WERI-Rb-1 (cell line): ENCODE results near the gene PXMP2.

ENCODE experiments used
- DNase-seq: peaks from one replicate; pipeline ENCODE4 v3.0.0-alpha.2; 2020
- H3K27ac ChIP-seq: fragments of 250-450 bp; sonication (Bioruptor Pico); 2 replicates; pipeline ENCODE4 v1.5.1; 2020; ENCODE audit warnings: mild to moderate bottlenecking, moderate library complexity
- H3K27me3 ChIP-seq: fragments of 250-450 bp; sonication (Bioruptor Pico); 2 replicates; pipeline ENCODE4 v1.5.1; 2021; ENCODE audit warnings: mild to moderate bottlenecking, low read depth, moderate library complexity; ENCODE audit not compliant: insufficient read depth, severe bottlenecking
- H3K36me3 ChIP-seq: fragments of 250-450 bp; sonication (Bioruptor Pico); 2 replicates; pipeline ENCODE4 v1.5.1; 2020; ENCODE audit warnings: mild to moderate bottlenecking, moderate library complexity
- H3K4me3 ChIP-seq: 2 replicates; pipeline ENCODE4 v1.5.1; 2011; ENCODE audit warnings: low read depth, mild to moderate bottlenecking, control low read depth, low read length
- H3K9me3 ChIP-seq: fragments of 250-450 bp; sonication (Bioruptor Pico); 2 replicates; pipeline ENCODE4 v1.5.1; 2021; ENCODE audit warnings: mild to moderate bottlenecking, moderate library complexity; ENCODE audit not compliant: severe bottlenecking
- TF ChIP-seq, protein P1 (sequence below): IDR thresholded peaks from 2 replicates; pipeline ENCODE4 v1.5.1; 2011; ENCODE audit warnings: low read depth, mild to moderate bottlenecking, control low read depth, inconsistent platforms, low read length

Gene PXMP2

DNA sequence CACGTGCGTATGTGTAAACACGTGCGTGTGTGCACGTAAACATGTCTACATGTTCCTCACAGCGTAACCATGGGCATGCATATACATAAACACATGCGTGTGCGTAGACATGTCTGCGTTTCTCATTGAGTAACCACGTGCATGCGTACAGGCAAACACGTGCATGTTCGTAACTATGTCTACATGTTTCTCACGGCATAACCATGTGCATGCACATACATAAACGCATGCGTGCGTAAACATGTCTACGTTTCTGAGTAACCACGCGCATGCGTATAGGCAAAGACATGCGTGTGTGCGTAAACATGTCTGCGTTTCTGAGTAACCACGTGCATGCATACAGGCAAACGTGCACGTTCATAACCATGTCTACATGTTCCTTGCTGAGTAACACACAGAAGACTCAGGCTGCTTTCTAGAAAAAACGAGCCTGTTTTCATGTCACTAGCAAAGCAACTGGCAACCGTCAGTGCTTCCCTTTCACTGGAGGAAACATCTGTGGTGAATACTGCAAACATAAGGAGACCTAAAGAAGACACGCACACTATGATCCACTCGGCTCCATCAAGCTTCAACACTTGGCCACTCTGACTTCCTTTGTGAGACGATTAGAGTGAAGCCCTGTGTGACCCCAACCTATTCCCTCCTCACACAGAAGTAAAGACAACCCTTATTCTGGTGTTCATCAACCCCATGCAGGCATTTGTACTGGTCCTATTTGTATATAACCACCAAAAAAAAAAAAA lies 29.1 kb upstream of the PXMP2 start:
- no peak for DNase-seq
- TF ChIP-seq, protein P1, sequence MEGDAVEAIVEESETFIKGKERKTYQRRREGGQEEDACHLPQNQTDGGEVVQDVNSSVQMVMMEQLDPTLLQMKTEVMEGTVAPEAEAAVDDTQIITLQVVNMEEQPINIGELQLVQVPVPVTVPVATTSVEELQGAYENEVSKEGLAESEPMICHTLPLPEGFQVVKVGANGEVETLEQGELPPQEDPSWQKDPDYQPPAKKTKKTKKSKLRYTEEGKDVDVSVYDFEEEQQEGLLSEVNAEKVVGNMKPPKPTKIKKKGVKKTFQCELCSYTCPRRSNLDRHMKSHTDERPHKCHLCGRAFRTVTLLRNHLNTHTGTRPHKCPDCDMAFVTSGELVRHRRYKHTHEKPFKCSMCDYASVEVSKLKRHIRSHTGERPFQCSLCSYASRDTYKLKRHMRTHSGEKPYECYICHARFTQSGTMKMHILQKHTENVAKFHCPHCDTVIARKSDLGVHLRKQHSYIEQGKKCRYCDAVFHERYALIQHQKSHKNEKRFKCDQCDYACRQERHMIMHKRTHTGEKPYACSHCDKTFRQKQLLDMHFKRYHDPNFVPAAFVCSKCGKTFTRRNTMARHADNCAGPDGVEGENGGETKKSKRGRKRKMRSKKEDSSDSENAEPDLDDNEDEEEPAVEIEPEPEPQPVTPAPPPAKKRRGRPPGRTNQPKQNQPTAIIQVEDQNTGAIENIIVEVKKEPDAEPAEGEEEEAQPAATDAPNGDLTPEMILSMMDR = no peak
- Histone ChIP-seq H3K36me3 (peaks cover 98% of the 10 kb centered on the region), H3K4me3 (no peak overlapping the region), H3K27me3 (no peaks in the 10 kb centered on the region), H3K27ac (no peak overlapping the region), H3K9me3 (no peaks in the 10 kb centered on the region)

DNA sequence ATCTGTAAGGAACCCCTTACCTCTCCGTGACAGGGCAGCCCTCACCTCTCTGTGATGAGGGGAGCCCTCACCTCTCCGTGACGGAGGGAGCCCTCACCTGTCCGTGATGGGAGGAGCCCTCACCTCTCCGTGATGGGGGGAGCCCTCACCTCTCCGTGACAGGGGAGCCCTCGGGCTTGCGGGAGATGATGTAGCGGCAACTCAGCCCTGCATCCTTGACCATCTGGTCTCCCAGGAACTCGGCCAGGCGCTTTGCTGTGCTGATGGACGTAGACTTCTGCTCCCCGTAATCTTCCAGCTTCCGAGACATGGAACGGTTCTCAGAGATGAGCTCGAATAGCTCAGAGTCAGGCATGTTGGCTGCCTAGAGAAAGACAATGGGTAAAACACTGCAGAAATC lies 28.2 kb upstream of the PXMP2 start:
- TF ChIP-seq, protein P1 = no peak
- H3K27ac ChIP-seq = no peak overlapping the region
- no peaks in the 10 kb centered on the region for H3K9me3 ChIP-seq
- H3K27me3 ChIP-seq = no peaks in the 10 kb centered on the region
- no peak for DNase-seq
- no peak overlapping the region for H3K4me3 ChIP-seq
- H3K36me3 ChIP-seq = peaks cover 98% of the 10 kb centered on the region

DNA sequence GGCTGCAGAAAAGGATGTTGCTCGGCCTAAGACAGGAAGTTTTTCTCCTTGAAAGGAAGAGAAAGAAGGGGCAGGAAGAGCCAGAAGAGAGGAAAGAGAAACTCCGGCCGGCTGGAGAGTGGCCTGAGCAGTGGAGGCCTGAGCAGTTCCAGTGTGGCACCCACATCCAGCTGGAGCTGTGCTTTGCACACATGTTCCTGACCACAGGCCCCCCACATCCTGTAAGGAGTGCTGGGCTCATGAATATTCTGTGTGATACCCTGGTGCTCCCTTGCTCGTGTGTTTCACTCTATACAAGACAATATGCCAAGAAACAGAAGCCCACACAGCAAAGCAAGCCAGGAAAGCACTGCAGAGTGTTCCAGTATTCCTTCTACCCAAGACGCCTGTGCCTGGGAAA lies 27.3 kb upstream of the PXMP2 start:
- H3K27me3 ChIP-seq = no peaks in the 10 kb centered on the region
- no peaks in the 10 kb centered on the region for H3K9me3 ChIP-seq
- no peak overlapping the region for H3K4me3 ChIP-seq
- peaks cover 98% of the 10 kb centered on the region for H3K36me3 ChIP-seq
- TF ChIP-seq, protein P1 = no peak
- no peak for DNase-seq
- no peak overlapping the region for H3K27ac ChIP-seq

DNA sequence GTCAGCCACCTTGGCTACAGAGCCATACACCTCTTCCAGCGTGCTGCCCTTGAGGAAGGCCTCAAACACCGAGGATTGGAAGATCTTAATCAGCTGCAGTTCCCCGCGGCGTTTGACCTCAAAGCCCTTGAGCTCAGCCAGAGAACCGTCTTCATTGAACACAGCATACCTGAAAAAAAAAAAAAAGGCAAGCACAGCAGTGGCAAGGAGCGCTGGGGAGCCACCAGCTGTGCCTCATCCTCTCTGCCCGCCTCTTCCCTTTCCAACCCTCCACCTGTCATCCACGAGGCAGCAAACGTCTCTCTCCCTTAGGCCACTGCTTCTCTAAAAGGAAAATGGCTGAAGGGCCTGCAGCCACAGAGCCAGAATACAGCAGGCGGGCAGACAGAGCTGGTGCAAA lies 26.4 kb upstream of the PXMP2 start:
- H3K9me3 ChIP-seq = no peaks in the 10 kb centered on the region
- H3K36me3 ChIP-seq = peaks cover 98% of the 10 kb centered on the region
- no peak overlapping the region for H3K27ac ChIP-seq
- TF ChIP-seq, protein P1 = no peak
- H3K4me3 ChIP-seq = no peak overlapping the region
- no peaks in the 10 kb centered on the region for H3K27me3 ChIP-seq
- no peak for DNase-seq

DNA sequence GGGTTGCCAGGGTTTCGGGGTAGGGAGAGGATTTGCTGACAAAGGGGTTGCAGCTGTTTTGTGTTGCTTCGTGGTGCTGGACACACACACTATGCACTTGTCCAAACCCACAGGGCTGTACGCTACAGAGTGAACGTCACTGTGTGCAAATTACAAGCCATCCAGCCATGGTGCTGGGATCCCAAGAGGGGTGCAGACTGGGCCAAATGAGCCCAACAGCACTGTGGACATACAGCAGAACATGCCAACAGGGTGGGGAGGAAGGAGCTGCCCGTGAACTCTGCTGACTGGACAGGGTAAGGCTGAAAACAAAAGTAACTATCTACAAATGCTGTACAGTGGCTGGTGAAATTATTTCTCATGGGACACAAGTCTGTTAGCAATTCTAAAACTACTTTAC lies 25.4 kb upstream of the PXMP2 start:
- DNase-seq = no peak
- H3K36me3 ChIP-seq = peaks cover 98% of the 10 kb centered on the region
- no peak overlapping the region for H3K4me3 ChIP-seq
- no peaks in the 10 kb centered on the region for H3K27me3 ChIP-seq
- no peaks in the 10 kb centered on the region for H3K9me3 ChIP-seq
- H3K27ac ChIP-seq = no peak overlapping the region
- TF ChIP-seq, protein P1 = no peak
